ENCODE measurements around the gene RPL41.

DNA sequence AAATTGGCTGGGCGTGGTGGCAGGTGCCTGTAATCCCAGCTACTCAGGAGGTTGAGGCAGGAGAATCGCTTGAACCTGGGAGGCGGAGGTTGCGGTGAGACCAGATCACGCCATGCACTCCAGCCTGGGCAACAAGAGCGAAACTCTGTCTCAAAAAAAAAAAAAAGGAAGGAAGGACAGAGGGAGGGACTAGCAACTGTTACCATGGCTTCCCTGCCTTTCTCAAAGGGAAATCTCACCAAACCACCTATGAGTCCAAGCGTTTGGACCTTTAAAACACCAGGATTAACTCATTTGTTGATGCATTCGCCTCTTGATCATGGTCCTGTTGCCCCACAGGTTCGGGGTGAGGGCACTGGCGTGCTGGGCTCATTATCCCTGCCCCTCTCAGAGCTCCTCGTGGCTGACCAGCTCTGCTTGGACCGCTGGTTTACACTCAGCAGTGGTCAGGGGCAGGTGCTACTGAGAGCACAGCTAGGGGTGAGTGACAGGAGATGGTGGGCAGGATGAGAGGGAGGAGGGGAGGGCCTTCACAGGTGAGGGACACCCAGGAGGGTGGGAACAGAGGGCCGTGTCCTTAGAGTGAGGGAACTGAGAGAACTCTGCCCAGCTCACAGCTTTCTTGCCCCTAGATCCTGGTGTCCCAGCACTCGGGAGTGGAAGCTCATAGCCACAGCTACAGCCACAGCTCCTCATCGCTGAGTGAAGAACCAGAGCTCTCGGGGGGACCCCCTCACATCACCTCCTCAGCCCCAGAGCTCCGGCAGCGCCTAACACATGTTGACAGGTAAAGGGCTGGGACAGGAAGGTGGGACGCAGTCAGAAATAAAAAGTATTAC lies 25.7 kb downstream of the RPL41 start:
- TF ChIP-seq, protein P1, sequence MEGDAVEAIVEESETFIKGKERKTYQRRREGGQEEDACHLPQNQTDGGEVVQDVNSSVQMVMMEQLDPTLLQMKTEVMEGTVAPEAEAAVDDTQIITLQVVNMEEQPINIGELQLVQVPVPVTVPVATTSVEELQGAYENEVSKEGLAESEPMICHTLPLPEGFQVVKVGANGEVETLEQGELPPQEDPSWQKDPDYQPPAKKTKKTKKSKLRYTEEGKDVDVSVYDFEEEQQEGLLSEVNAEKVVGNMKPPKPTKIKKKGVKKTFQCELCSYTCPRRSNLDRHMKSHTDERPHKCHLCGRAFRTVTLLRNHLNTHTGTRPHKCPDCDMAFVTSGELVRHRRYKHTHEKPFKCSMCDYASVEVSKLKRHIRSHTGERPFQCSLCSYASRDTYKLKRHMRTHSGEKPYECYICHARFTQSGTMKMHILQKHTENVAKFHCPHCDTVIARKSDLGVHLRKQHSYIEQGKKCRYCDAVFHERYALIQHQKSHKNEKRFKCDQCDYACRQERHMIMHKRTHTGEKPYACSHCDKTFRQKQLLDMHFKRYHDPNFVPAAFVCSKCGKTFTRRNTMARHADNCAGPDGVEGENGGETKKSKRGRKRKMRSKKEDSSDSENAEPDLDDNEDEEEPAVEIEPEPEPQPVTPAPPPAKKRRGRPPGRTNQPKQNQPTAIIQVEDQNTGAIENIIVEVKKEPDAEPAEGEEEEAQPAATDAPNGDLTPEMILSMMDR (IDR thresholded peaks at IDR 0.05): no peak
- no peak for TF ChIP-seq ZFX (IDR thresholded peaks at IDR 0.05; ENCODE audit: borderline replicate concordance)

Data from 22Rv1 (cell line).